SK-N-SH treated with all-trans-retinoic acid at 6 μM for 48 hours (cell line): ENCODE results near the gene EHD2.

Experiments used
- ATAC-seq: fragments of 200-7000 bp; cut with Tn5 transposase; 3 replicates; pipeline ENCODE4 v1.9.1; 2020; ENCODE audit warnings: mild to moderate bottlenecking, moderate library complexity
- ARNTL ChIP-seq: fragments of 450-650 bp; formaldehyde crosslinking; IDR thresholded peaks from 2 replicates; pipeline ENCODE4 v1.5.0; 2020; ENCODE audit warnings: low read depth, mild to moderate bottlenecking, moderate library complexity, borderline replicate concordance
- BACH2 ChIP-seq: fragments of 250-450 bp; sonication (Bioruptor Pico); IDR thresholded peaks from 2 replicates; pipeline ENCODE4 v1.9.0; 2021; ENCODE audit warnings: mild to moderate bottlenecking, borderline replicate concordance
- CSDC2 ChIP-seq: fragments of 250-450 bp; sonication (Bioruptor Pico); IDR thresholded peaks from 2 replicates; pipeline ENCODE4 v1.5.0; 2020; ENCODE audit warnings: mild to moderate bottlenecking, moderate library complexity
- ESRRG ChIP-seq: fragments of 250-450 bp; sonication (Bioruptor Pico); IDR thresholded peaks from 2 replicates; pipeline ENCODE4 v1.6.1; 2021; ENCODE audit warnings: mild to moderate bottlenecking
- GLIS3 ChIP-seq: fragments of 250-450 bp; sonication (Bioruptor Pico); IDR thresholded peaks from 2 replicates; pipeline ENCODE4 v1.5.0; 2020; ENCODE audit warnings: mild to moderate bottlenecking, moderate library complexity
- ISL1 ChIP-seq: fragments of 250-450 bp; sonication (Bioruptor Pico); IDR thresholded peaks from 2 replicates; pipeline ENCODE4 v2.1.2; 2022; ENCODE audit warnings: mild to moderate bottlenecking, moderate library complexity
- OSR1 ChIP-seq: fragments of 250-450 bp; sonication (Bioruptor Pico); IDR thresholded peaks from 2 replicates; pipeline ENCODE4 v1.8.0; 2022; ENCODE audit warnings: moderate library complexity, mild to moderate bottlenecking, inconsistent platforms
- RARB ChIP-seq: fragments of 250-450 bp; sonication (Bioruptor Pico); IDR thresholded peaks from 2 replicates; pipeline ENCODE4 v1.8.0; 2021; ENCODE audit warnings: mild to moderate bottlenecking, moderate library complexity
- SNAI2 ChIP-seq: fragments of 250-450 bp; sonication (Bioruptor Pico); IDR thresholded peaks from 2 replicates; pipeline ENCODE4 v1.5.0; 2020; ENCODE audit warnings: mild to moderate bottlenecking, moderate library complexity
- TCF4 ChIP-seq: fragments of 250-450 bp; sonication (Bioruptor Pico); IDR thresholded peaks from 2 replicates; pipeline ENCODE4 v1.8.0; 2021; ENCODE audit warnings: mild to moderate bottlenecking, moderate library complexity, borderline replicate concordance
- TOX ChIP-seq: fragments of 250-450 bp; sonication (Bioruptor Pico); IDR thresholded peaks from 2 replicates; pipeline ENCODE4 v1.8.0; 2021; ENCODE audit warnings: mild to moderate bottlenecking, moderate library complexity, borderline replicate concordance
- ZNF8 ChIP-seq: fragments of 450-650 bp; formaldehyde crosslinking; IDR thresholded peaks from 2 replicates; pipeline ENCODE4 v1.5.0; 2020; ENCODE audit warnings: mild to moderate bottlenecking, moderate library complexity
- TF ChIP-seq, protein P1 (sequence below): fragments of 250-450 bp; sonication (Bioruptor Pico); IDR thresholded peaks from 2 replicates; pipeline ENCODE4 v1.8.0; 2020; ENCODE audit warnings: mild to moderate bottlenecking, moderate library complexity, borderline replicate concordance
- TF ChIP-seq, protein P2 (sequence below): fragments of 250-450 bp; sonication (Bioruptor Pico); IDR thresholded peaks from 2 replicates; pipeline ENCODE4 v1.5.0; 2020; ENCODE audit warnings: mild to moderate bottlenecking, moderate library complexity
- TF ChIP-seq, protein P3 (sequence below): fragments of 250-450 bp; sonication (Bioruptor Pico); IDR thresholded peaks from 2 replicates; pipeline ENCODE4 v1.8.0; 2021; ENCODE audit warnings: low read depth, mild to moderate bottlenecking, moderate library complexity, borderline replicate concordance
- TF ChIP-seq, protein P4 (sequence below): fragments of 250-450 bp; sonication (Bioruptor Pico); IDR thresholded peaks from 2 replicates; pipeline ENCODE4 v1.5.1; 2020; ENCODE audit warnings: low read depth, mild to moderate bottlenecking, moderate library complexity

The EHD2 gene

DNA sequence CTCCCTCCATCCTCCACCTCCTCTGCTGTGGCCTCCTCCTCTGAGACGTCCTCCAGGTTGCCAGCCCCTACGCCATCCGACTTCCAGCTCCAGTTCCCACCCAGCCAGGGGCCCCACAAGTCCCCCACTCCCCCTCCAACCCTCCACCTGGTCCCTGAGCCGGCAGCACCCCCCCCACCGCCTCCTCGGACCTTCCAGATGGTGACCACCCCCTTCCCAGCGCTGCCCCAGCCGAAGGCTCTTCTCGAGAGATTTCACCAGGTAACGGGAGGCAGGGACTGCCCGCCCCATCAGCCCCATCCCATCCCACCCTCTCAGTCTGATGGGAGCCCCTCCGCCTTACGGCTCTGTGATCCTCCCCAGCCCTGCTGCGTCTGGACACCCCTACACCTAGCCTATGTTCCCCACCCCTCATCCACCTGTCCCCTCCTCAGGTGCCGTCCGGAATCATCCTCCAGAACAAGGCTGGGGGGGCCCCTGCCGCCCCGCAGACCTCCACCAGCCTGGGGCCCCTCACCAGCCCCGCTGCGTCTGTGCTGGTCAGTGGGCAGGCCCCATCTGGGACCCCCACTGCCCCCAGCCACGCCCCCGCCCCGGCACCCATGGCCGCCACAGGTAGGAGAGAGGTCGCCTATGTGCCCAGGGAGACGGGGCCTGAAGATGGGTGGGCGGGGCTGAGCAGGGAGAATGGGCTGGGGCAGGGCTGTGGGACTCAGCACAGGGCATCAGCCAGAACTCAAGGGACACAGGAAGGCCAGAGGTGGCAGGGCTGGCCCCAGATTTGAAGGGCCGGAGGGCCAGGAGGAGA, 18.6 kb upstream of the EHD2 start:
- TF ChIP-seq ZNF8 (no peak), GLIS3 (no peak), TOX (CRISPR knock-in tag) (no peak), ARNTL (no peak), BACH2 (CRISPR knock-in tag) (no peak), ESRRG (no peak), RARB (CRISPR knock-in tag) (no peak), ISL1 (CRISPR knock-in tag) (no peak)

DNA sequence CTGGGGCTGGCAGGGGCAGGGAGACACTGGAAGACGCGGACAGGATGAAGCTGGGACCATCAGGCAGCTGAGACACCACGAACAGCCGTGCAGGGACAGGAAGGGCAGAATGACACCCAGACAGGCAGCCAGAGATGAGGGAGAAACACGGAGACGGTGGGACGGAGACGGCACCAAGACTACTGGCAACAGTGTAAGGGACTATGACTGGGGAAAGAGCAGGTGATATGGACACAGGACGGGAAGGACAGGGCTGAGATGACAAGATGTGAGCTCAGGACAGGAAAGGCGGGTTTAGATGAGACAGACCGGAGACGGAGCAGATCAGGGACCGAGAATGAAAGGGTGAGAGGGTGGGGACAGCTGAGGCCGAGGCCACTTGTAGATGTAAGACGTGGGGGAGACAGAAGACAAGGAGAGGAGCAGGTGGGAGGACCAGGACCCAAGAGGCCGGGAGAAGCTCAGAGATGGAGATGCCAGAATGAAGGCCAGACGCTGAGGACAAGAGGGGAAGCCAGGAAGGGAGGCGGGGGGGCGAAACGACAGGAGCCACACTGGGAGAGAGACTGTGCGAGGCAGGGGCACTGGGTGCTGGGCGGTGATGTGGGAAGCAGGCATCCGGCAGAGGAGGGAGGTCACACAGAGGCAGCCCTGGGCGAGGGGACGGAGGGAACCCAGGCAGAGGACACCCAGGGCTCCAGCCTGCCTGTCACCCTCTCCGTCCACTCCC, 17.5 kb upstream of the EHD2 start:
- no peak for ATAC-seq
- TF ChIP-seq TCF4 (CRISPR knock-in tag) (no peak), CSDC2 (CRISPR knock-in tag) (no peak)

More for the DNA sequence above, 18.6 kb upstream of the EHD2 start:
- no peak for ATAC-seq

DNA sequence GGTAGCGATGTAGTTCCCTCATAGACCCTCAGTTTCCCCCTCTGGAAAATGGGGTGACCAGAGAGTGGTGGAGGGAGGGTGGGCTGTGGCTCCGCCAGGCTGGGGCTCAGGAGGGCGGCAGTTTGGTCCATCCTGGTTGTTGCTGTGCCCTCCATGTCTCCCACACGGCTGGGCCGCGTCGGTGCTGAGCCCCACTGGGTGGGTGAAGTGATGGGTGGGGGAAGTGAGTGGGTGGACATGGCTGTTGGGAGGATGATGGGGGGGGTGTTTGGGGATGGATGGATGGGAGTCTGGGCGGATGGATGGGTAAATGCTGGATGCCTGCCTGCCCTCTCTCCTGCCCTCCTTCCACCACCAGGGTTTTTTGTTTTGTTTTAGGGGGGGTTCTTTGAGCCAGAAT, 16.6 kb upstream of the EHD2 start:
- ATAC-seq, result no peak
- no peak for TF ChIP-seq ZNF8

DNA sequence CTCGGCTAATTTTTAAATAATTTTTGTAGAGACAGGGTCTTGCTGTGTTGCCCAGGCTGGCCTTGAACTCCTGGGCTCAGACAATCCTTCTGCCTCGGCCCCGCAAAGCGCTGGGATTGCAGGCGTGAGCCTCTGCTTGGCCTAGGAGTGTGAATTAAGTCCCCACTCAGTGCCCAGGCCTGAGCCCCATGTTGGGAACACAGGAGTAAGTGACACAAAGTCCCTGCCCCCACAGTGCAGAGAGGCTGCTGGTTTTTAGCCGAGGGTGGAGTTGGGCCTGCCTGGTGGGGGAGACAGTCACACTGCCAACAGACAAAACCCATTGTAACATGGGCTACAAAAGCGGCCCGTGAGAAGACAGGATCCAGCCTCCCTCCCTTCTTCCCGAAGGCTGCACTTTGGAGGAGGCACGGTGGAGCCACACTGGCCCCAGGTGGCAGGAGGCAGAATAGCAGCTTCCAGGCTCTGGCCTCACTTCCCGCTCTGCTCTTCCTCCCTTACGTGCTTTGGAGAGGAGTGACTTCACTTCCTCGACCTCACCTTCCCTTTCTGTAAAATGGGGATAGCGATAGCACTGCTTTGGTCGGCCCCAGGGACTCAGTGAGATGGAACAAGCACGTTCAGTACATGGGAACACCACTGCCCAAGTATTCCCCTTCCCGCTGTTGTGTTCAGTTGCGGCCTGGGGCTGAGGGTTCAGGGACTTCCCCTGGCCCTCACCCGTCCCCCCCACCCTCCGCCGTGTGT, 15.2 kb upstream of the EHD2 start:
- ATAC-seq, result peak; percentile 88
- TF ChIP-seq BACH2 (CRISPR knock-in tag) (no peak), ESRRG (no peak), CSDC2 (CRISPR knock-in tag) (no peak), TOX (CRISPR knock-in tag) (no peak), OSR1 (CRISPR knock-in tag) (no peak), SNAI2 (CRISPR knock-in tag) (no peak), ISL1 (CRISPR knock-in tag) (no peak)
- TF ChIP-seq, protein P1, sequence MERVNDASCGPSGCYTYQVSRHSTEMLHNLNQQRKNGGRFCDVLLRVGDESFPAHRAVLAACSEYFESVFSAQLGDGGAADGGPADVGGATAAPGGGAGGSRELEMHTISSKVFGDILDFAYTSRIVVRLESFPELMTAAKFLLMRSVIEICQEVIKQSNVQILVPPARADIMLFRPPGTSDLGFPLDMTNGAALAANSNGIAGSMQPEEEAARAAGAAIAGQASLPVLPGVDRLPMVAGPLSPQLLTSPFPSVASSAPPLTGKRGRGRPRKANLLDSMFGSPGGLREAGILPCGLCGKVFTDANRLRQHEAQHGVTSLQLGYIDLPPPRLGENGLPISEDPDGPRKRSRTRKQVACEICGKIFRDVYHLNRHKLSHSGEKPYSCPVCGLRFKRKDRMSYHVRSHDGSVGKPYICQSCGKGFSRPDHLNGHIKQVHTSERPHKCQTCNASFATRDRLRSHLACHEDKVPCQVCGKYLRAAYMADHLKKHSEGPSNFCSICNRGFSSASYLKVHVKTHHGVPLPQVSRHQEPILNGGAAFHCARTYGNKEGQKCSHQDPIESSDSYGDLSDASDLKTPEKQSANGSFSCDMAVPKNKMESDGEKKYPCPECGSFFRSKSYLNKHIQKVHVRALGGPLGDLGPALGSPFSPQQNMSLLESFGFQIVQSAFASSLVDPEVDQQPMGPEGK (CRISPR knock-in tag), result no peak
- TF ChIP-seq, protein P2, sequence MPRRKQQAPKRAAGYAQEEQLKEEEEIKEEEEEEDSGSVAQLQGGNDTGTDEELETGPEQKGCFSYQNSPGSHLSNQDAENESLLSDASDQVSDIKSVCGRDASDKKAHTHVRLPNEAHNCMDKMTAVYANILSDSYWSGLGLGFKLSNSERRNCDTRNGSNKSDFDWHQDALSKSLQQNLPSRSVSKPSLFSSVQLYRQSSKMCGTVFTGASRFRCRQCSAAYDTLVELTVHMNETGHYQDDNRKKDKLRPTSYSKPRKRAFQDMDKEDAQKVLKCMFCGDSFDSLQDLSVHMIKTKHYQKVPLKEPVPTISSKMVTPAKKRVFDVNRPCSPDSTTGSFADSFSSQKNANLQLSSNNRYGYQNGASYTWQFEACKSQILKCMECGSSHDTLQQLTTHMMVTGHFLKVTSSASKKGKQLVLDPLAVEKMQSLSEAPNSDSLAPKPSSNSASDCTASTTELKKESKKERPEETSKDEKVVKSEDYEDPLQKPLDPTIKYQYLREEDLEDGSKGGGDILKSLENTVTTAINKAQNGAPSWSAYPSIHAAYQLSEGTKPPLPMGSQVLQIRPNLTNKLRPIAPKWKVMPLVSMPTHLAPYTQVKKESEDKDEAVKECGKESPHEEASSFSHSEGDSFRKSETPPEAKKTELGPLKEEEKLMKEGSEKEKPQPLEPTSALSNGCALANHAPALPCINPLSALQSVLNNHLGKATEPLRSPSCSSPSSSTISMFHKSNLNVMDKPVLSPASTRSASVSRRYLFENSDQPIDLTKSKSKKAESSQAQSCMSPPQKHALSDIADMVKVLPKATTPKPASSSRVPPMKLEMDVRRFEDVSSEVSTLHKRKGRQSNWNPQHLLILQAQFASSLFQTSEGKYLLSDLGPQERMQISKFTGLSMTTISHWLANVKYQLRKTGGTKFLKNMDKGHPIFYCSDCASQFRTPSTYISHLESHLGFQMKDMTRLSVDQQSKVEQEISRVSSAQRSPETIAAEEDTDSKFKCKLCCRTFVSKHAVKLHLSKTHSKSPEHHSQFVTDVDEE (CRISPR knock-in tag), result no peak
- TF ChIP-seq, protein P3, sequence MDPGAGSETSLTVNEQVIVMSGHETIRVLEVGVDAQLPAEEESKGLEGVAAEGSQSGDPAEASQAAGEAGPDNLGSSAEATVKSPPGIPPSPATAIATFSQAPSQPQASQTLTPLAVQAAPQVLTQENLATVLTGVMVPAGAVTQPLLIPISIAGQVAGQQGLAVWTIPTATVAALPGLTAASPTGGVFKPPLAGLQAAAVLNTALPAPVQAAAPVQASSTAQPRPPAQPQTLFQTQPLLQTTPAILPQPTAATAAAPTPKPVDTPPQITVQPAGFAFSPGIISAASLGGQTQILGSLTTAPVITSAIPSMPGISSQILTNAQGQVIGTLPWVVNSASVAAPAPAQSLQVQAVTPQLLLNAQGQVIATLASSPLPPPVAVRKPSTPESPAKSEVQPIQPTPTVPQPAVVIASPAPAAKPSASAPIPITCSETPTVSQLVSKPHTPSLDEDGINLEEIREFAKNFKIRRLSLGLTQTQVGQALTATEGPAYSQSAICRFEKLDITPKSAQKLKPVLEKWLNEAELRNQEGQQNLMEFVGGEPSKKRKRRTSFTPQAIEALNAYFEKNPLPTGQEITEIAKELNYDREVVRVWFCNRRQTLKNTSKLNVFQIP (CRISPR knock-in tag), result no peak
- TF ChIP-seq, protein P4, sequence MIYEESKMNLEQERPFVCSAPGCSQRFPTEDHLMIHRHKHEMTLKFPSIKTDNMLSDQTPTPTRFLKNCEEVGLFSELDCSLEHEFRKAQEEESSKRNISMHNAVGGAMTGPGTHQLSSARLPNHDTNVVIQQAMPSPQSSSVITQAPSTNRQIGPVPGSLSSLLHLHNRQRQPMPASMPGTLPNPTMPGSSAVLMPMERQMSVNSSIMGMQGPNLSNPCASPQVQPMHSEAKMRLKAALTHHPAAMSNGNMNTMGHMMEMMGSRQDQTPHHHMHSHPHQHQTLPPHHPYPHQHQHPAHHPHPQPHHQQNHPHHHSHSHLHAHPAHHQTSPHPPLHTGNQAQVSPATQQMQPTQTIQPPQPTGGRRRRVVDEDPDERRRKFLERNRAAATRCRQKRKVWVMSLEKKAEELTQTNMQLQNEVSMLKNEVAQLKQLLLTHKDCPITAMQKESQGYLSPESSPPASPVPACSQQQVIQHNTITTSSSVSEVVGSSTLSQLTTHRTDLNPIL (CRISPR knock-in tag), result no peak
- TF ChIP-seq, all 23 proteins: peak for 0
